PC-9 (cell line): ENCODE results near the gene FBXO7.

Experiments
- CTCF ChIP-seq: fragments of 200-600 bp; sonication (generic); conservative IDR thresholded peaks from 2 replicates; pipeline ENCODE4 v1.6.1; 2017; ENCODE audit warnings: mixed run types, antibody characterized with exemption, mild to moderate bottlenecking, moderate library complexity
- EZH2 ChIP-seq: fragments of 200-600 bp; sonication (generic); IDR thresholded peaks from 2 replicates; pipeline ENCODE4 v1.8.0; 2017; ENCODE audit warnings: antibody characterized with exemption, low read depth

- no peak for TF ChIP-seq CTCF
- no peak for TF ChIP-seq EZH2
Observed at GRCh38 chr22:32520612-32521011, 46.0 kb downstream of the FBXO7 start.
